Left kidney (tissue), 8 donors: ENCODE measurements around the gene SLC22A17. TPM values are rescaled to one million over a fixed set of nuclear protein-coding genes. Genes with fewer than 3 reads are reported as not detected.
"Not testable (repeated sequence)": the region's sequence is repeated elsewhere in the genome, so short reads cannot be mapped to it uniquely, and the experiment has no call there.

ENCODE experiments used
- DNase-seq: peaks from one replicate; pipeline ENCODE4 v3.0.0-alpha.2; 2013
- long read RNA-seq, 8 donors: transcript quantifications; one replicate each; lab custom pipeline, GENCODE V29; 2026
- polyA plus RNA-seq: library from polyadenylated mRNA; unstranded; fragments of 120-200 nt; gene quantifications from one replicate; pipeline ENCODE4 v1.2.1, GENCODE V29; 2013; ENCODE audit not compliant: insufficient read length

Gene SLC22A17
- 62.4 TPM for polyA plus RNA-seq
- long read RNA-seq, donor 1, transcript SLC22A17-202 (10 exons, 2,238 nt) = major isoform, 7 of 43 reads
- long read RNA-seq, donor 1, partial matches to known transcripts = 30 of 43 reads
- long read RNA-seq, donor 1, other reads (novel, unspliced or antisense) = 0 of 43 reads
- long read RNA-seq, donor 2, transcript SLC22A17-202 (10 exons, 2,238 nt) = major isoform, 12 of 22 reads
- long read RNA-seq, donor 2, partial matches to known transcripts = 5 of 22 reads
- long read RNA-seq, donor 2, other reads (novel, unspliced or antisense) = 0 of 22 reads
- long read RNA-seq, donor 3, transcript SLC22A17-202 (10 exons, 2,238 nt) = major isoform, 5 of 7 reads
- long read RNA-seq, donor 3, partial matches to known transcripts = 0 of 7 reads
- long read RNA-seq, donor 3, other reads (novel, unspliced or antisense) = 0 of 7 reads
- long read RNA-seq, donor 4, partial matches to known transcripts = 0 of 2 reads
- long read RNA-seq, donor 4, other reads (novel, unspliced or antisense) = 0 of 2 reads
- long read RNA-seq, donor 5, transcript SLC22A17-202 (10 exons, 2,238 nt) = major isoform, 12 of 27 reads
- long read RNA-seq, donor 5, partial matches to known transcripts = 10 of 27 reads
- long read RNA-seq, donor 5, other reads (novel, unspliced or antisense) = 0 of 27 reads
- long read RNA-seq, donor 6, transcript SLC22A17-202 (10 exons, 2,238 nt) = major isoform, 14 of 21 reads
- long read RNA-seq, donor 6, partial matches to known transcripts = 6 of 21 reads
- long read RNA-seq, donor 6, other reads (novel, unspliced or antisense) = 0 of 21 reads
- long read RNA-seq, donor 7, transcript SLC22A17-202 (10 exons, 2,238 nt) = major isoform, 18 of 31 reads
- long read RNA-seq, donor 7, partial matches to known transcripts = 7 of 31 reads
- long read RNA-seq, donor 7, other reads (novel, unspliced or antisense) = 0 of 31 reads
- long read RNA-seq, donor 8, transcript SLC22A17-202 (10 exons, 2,238 nt) = major isoform, 10 of 10 reads
- long read RNA-seq, donor 8, partial matches to known transcripts = 0 of 10 reads
- long read RNA-seq, donor 8, other reads (novel, unspliced or antisense) = 0 of 10 reads

GRCh38 chr14:23352506-23353432 is at the start of gene SLC22A17:
SLC22A17 (minus strand) TSS chr14:23352887.
- DNase-seq = peak; percentile 90

GRCh38 chr14:23401291-23401690 is 48.6 kb upstream of the SLC22A17 start:
- no peak for DNase-seq

- not testable (repeated sequence) for DNase-seq
These were observed 47.9 kb upstream of the SLC22A17 start for GRCh38 chr14:23400496-23401149.

- DNase-seq = no peak
These were observed 46.9 kb upstream of the SLC22A17 start for GRCh38 chr14:23399591-23399990.

- DNase-seq = no peak
These were observed 46.4 kb upstream of the SLC22A17 start for GRCh38 chr14:23399136-23399535.

GRCh38 chr14:23398348-23398747 is 45.7 kb upstream of the SLC22A17 start:
- no peak for DNase-seq

- DNase-seq = no peak
These were observed 44.2 kb upstream of the SLC22A17 start for GRCh38 chr14:23396781-23397407.

GRCh38 chr14:23396126-23396525 is 43.4 kb upstream of the SLC22A17 start:
- no peak for DNase-seq

- DNase-seq = no peak
These were observed 39.9 kb upstream of the SLC22A17 start for GRCh38 chr14:23392613-23393012.

GRCh38 chr14:23389871-23390270 is 37.2 kb upstream of the SLC22A17 start:
- DNase-seq = not testable (repeated sequence)

GRCh38 chr14:23389396-23389795 is 36.7 kb upstream of the SLC22A17 start:
- no peak for DNase-seq

GRCh38 chr14:23388996-23389395 is 36.3 kb upstream of the SLC22A17 start:
- DNase-seq = no peak

- DNase-seq = no peak
These were observed 35.5 kb upstream of the SLC22A17 start for GRCh38 chr14:23387916-23388882.

GRCh38 chr14:23386999-23387398 is 34.3 kb upstream of the SLC22A17 start:
- DNase-seq = no peak

GRCh38 chr14:23386266-23386657 is 33.6 kb upstream of the SLC22A17 start:
- DNase-seq = not testable (repeated sequence)

GRCh38 chr14:23385642-23386265 is 33.1 kb upstream of the SLC22A17 start:
- peak; percentile 33 for DNase-seq

GRCh38 chr14:23385244-23385641 is 32.6 kb upstream of the SLC22A17 start:
- DNase-seq = no peak

- no peak for DNase-seq
These were observed 31.8 kb upstream of the SLC22A17 start for GRCh38 chr14:23384364-23385080.
